ENCODE measurements around the gene RNU7-1. TPM values are rescaled to one million over a fixed set of nuclear protein-coding genes. Genes with fewer than 3 reads are reported as not detected.

Gene RNU7-1
- total and polyA plus RNA-seq, 10 of the 15 experiments (the other 5 are each of a cell fraction or from before 2014, with no cell fraction given): not detected

DNA sequence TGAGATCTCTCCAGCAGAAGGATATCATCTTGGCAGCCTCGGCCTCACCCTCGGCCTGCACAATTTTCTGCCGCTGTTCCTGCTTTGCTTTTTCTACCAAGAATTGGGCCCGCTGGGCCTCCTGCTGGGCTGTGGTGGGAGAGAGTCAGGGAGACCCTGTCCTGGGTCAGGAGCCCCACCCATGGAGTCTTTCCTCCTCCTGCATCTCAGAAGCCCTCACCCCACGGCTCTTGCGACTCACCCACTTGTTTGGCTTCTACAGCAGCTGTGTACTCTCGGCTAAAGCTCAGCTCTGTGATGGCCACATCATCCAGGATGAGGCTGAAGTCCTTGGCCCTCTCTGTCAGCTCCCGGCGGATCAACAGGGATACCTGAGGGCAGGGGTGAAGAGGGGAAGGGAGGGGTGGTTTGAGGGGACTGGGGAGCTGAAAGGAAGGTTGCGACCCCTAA is 24.1 kb downstream of the RNU7-1 start:
- no peak overlapping the region for H3K9ac ChIP-seq (ENCODE audit: control insufficient read depth, insufficient read depth, low read length)
- SMC1A ChIA-PET (ENCODE audit: uncharacterized antibody, unreplicated experiment): interaction anchor here (0.9 to 3.1 kb wide), 4 partner anchors 22 to 142 kb away, joined by 3 to 36 read pairs (median 4); partner anchors contain the start of genes C1RL and LPCAT3
- no peak overlapping the region for H3K4me3 ChIP-seq
- no peak for ATAC-seq
- H3K27me3 ChIP-seq (replicated peaks in 1 of 2; ENCODE audit: control insufficient read depth in 2 of 2, insufficient read depth in 2 of 2, low read length in 1 of 2): no peaks in the 10 kb centered on the region
- DNase-seq (ENCODE audit: low read depth, low spot score): no peak
- peaks cover 30 to 34% of the 10 kb centered on the region in 2 experiments for H3K36me3 ChIP-seq (ENCODE audit: control insufficient read depth in 2 of 2, insufficient read depth in 2 of 2, low read length in 1 of 2)
- BruUV-seq (replicated peaks): no TSS peak
- H3K79me2 ChIP-seq (ENCODE audit: control insufficient read depth, insufficient read depth, low read length): peaks cover 55% of the 10 kb centered on the region
- RAD21 ChIA-PET (ENCODE audit: unreplicated experiment): interaction anchor here (2.0 kb wide), 1 partner anchor 23 kb away, joined by 13 read pairs; no protein-coding TSS in a partner anchor
- POLR2A ChIA-PET: interaction anchor here (2.5 kb wide), 1 partner anchor 23 kb away, joined by 28 read pairs; the partner anchor contains the start of genes C12orf57 and RNU7-1
- peaks cover 21% of the 10 kb centered on the region for H3K4me1 ChIP-seq (ENCODE audit: control insufficient read depth, insufficient read depth, low read length)
- 98% methylated on average over 8 of the region's 10 CpGs for WGBS (ENCODE audit: insufficient coverage, insufficient replicate concordance, low lambda C conversion rate, missing lambda C conversion rate)
- intact Hi-C loops (cut with micrococcal nuclease; ENCODE audit: unreplicated experiment): no loop called here
- H4K20me1 ChIP-seq (ENCODE audit: control insufficient read depth, insufficient read depth): no peaks in the 10 kb centered on the region
- no peak overlapping the region for H3K4me2 ChIP-seq (ENCODE audit: control insufficient read depth, insufficient read depth)
- TF ChIP-seq TAF1 (IDR thresholded peaks at IDR 0.05; ENCODE audit: borderline replicate concordance, low read depth, low read length) (no peak), SIX5 (IDR thresholded peaks at IDR 0.05; ENCODE audit: low read depth, low read length, severe bottlenecking) (no peak)
- H3K9me3 ChIP-seq (replicated peaks; ENCODE audit: control insufficient read depth, insufficient read depth, low read length): no peaks in the 10 kb centered on the region
- H3K27ac ChIP-seq (ENCODE audit: control insufficient read depth, insufficient read depth): no peak overlapping the region
- in situ Hi-C loops (cut with MboI): loop anchor here (25.0 kb wide), 1 partner anchor 1670 kb away; no protein-coding TSS in a partner anchor
- no peak overlapping the region for H2AFZ ChIP-seq (ENCODE audit: control insufficient read depth, low read depth, low read length)
- CTCF ChIA-PET: interaction anchor here (0.8 to 3.2 kb wide), 10 partner anchors 8 to 144 kb away, joined by 3 to 40 read pairs (median 5); partner anchors contain the start of genes C12orf57 and RNU7-1
- no peak for FAIRE-seq

DNA sequence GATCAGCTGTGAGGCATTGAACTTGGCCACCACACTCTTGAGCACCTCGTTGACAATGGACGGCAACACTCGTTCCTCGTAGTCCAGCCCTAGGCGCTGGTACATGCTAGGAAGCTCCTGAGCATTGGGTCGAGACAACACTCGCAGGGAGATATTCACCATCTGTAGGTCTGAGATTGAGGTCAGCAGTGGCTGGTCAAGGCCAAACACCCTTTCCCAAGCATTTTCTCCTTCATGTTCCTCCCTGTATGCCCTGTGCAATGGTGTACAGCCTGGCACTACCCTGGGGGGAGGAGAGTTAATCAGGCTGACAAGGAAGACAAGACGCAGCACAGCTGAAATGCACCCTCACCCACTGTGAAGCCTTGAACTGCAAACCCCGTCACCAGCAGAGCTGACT is 24.8 kb downstream of the RNU7-1 start:
- Histone ChIP-seq H3K27me3 (replicated peaks in 1 of 2; ENCODE audit: control insufficient read depth in 2 of 2, insufficient read depth in 2 of 2, low read length in 1 of 2) (no peaks in the 10 kb centered on the region), H4K20me1 (ENCODE audit: control insufficient read depth, insufficient read depth) (no peaks in the 10 kb centered on the region), H3K27ac (ENCODE audit: control insufficient read depth, insufficient read depth) (no peak overlapping the region), H3K4me2 (ENCODE audit: control insufficient read depth, insufficient read depth) (peak overlapping the region; percentile 99), H3K9me3 (replicated peaks; ENCODE audit: control insufficient read depth, insufficient read depth, low read length) (no peaks in the 10 kb centered on the region), H3K4me1 (ENCODE audit: control insufficient read depth, insufficient read depth, low read length) (peaks cover 21% of the 10 kb centered on the region), H3K9ac (ENCODE audit: control insufficient read depth, insufficient read depth, low read length) (peak overlapping the region; percentile 97; the same call in 1 of the 2 replicates), H3K36me3 (ENCODE audit: control insufficient read depth in 2 of 2, insufficient read depth in 2 of 2, low read length in 1 of 2) (peaks cover 30 to 34% of the 10 kb centered on the region in 2 experiments), H3K79me2 (ENCODE audit: control insufficient read depth, insufficient read depth, low read length) (peaks cover 59% of the 10 kb centered on the region), H3K4me3 (peak overlapping the region; percentile 72), H2AFZ (ENCODE audit: control insufficient read depth, low read depth, low read length) (no peak overlapping the region)
- no peak for FAIRE-seq
- SMC1A ChIA-PET (ENCODE audit: uncharacterized antibody, unreplicated experiment): interaction anchor here (0.9 to 3.1 kb wide), 4 partner anchors 22 to 141 kb away, joined by 3 to 36 read pairs (median 4); partner anchors contain the start of genes C1RL and LPCAT3
- CTCF ChIA-PET: interaction anchor here (0.7 to 3.2 kb wide), 17 partner anchors 9 to 143 kb away, joined by 3 to 40 read pairs (median 4); partner anchors contain the start of genes C12orf57, LPCAT3, RNU7-1 and SPSB2
- POLR2A ChIA-PET: interaction anchor here (1.1 to 2.5 kb wide), 4 partner anchors 8 to 143 kb away, joined by 3 to 28 read pairs (median 4); partner anchors contain the start of genes C12orf57 and RNU7-1
- 97% methylated on average over 9 of the region's 9 CpGs for WGBS (ENCODE audit: insufficient coverage, insufficient replicate concordance, low lambda C conversion rate, missing lambda C conversion rate)
- no peak for ATAC-seq
- no peak for DNase-seq (ENCODE audit: low read depth, low spot score)
- RAD21 ChIA-PET (ENCODE audit: unreplicated experiment): interaction anchor here (1.4 to 2.0 kb wide), 2 partner anchors 23 to 25 kb away, joined by 5 to 13 read pairs; partner anchors contain the start of genes C12orf57 and RNU7-1
- no TSS peak for BruUV-seq (replicated peaks)
- in situ Hi-C loops (cut with MboI): loop anchor here (25.0 kb wide), 1 partner anchor 1669 kb away; no protein-coding TSS in a partner anchor
- TF ChIP-seq, protein P1, sequence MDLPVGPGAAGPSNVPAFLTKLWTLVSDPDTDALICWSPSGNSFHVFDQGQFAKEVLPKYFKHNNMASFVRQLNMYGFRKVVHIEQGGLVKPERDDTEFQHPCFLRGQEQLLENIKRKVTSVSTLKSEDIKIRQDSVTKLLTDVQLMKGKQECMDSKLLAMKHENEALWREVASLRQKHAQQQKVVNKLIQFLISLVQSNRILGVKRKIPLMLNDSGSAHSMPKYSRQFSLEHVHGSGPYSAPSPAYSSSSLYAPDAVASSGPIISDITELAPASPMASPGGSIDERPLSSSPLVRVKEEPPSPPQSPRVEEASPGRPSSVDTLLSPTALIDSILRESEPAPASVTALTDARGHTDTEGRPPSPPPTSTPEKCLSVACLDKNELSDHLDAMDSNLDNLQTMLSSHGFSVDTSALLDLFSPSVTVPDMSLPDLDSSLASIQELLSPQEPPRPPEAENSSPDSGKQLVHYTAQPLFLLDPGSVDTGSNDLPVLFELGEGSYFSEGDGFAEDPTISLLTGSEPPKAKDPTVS (IDR thresholded peaks at IDR 0.05; ENCODE audit: low read depth, low read length): no peak
- TF ChIP-seq YY1 (IDR thresholded peaks at IDR 0.05; ENCODE audit: low read depth, low read length) (no peak), ZNF207 (IDR thresholded peaks at IDR 0.05; ENCODE audit: borderline replicate concordance) (no peak), FOXM1 (IDR thresholded peaks at IDR 0.05; ENCODE audit: low read depth, low read length) (no peak)
- intact Hi-C loops (cut with micrococcal nuclease; ENCODE audit: unreplicated experiment): no loop called here

Data from GM12878 (cell line).